GM10248 (cell line): ENCODE measurements around the gene ARHGAP30.
"Not testable (repeated sequence)": the region's sequence is repeated elsewhere in the genome, so short reads cannot be mapped to it uniquely, and the experiment has no call there.

Experiments
- CTCF ChIA-PET: fragments of 300-600 bp; sonication (Branson Sonifier 250); formaldehyde crosslinking; extraction: SDS; loops from one replicate; lab custom pipeline; 2021; ENCODE audit warnings: antibody characterized with exemption; lab: Yijun Ruan, JAX
- POLR2A ChIA-PET: fragments of 350-650 bp; sonication (Branson Sonifier 250); formaldehyde crosslinking; extraction: SDS; loops from one replicate; lab custom pipeline; 2020; ENCODE audit warnings: antibody characterized with exemption; lab: Yijun Ruan, JAX
- DNase-seq: peaks from one replicate; pipeline ENCODE4 v3.0.0; 2012; ENCODE audit errors: extremely low spot score
- CTCF ChIP-seq: IDR thresholded peaks from 2 replicates; pipeline ENCODE4 v1.5.1; 2012; ENCODE audit warnings: mild to moderate bottlenecking, low read depth; ENCODE audit errors: extremely low read depth, missing control alignments, control extremely low read depth

ARHGAP30 gene

GRCh38 chr1:161069241-161069640, 450 bp downstream of the ARHGAP30 start:
- ChIA-PET CTCF (interaction anchor here (0.8 to 10.8 kb wide), 14 partner anchors 8 to 293 kb away, joined by 3 to 137 read pairs (median 6); partner anchors contain the start of genes KLHDC9, NECTIN4, NIT1 and PFDN2), POLR2A (interaction anchor here (1.0 to 1.8 kb wide), 5 partner anchors 22 to 97 kb away, joined by 3 to 5 read pairs (median 4); partner anchors contain the start of genes NIT1, PFDN2, PPOX and USF1)
- no peak for TF ChIP-seq CTCF
- no peak for DNase-seq

GRCh38 chr1:161068306-161069234, 1.1 kb downstream of the ARHGAP30 start:
- ChIA-PET CTCF (interaction anchor here (0.9 to 10.8 kb wide), 11 partner anchors 8 to 158 kb away, joined by 3 to 137 read pairs (median 6); partner anchors contain the start of genes KLHDC9, NIT1, PFDN2 and USF1), POLR2A (interaction anchor here (0.8 to 1.7 kb wide), 4 partner anchors 21 to 28 kb away, joined by 3 to 4 read pairs (median 3); partner anchors contain the start of gene USF1)
- no peak for TF ChIP-seq CTCF
- peak; percentile 87 for DNase-seq

DNA sequence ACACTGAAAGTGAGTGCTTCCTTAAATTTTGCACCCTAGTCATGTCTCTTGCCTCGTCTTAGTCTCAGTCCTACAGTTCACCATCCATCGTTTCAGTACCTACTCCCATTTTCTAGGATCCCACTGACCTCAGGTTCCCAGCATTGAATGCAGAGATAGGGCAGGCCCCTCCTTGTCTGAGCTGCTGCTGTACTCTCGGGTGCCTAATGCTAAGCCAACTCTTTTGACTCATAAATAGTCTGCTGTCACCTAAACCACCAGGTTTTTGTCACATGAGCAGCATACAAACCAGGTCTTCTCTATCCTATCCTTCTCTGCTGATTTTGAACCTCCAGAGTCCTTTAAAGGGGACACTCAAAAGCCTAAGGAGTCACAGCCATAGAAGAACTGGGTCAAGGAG, 3.0 kb downstream of the ARHGAP30 start:
- ChIA-PET CTCF (interaction anchor here (1.4 to 10.8 kb wide), 3 partner anchors 25 to 32 kb away, joined by 4 to 137 read pairs (median 5); partner anchors contain the start of gene KLHDC9), POLR2A (no interaction called here)
- no peak for DNase-seq
- no peak for TF ChIP-seq CTCF

DNA sequence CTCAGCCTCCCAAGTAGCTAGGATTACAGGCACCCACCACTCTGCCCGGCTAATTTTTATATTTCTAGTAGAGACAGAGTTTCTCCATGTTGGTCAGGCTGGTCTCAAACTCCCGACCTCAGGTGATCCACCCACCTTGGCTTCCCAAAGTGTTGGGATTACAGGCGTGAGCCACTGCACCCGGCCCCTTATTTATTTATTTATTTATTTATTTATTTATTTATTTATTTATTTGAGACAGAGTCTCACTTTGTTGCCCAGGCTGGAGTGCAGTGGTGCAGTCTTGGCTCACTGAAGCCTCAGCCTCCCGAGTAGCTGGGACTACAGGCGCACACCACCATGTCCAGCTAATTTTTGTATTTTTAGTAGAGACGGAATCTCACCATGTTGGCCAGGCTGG, 4.0 kb downstream of the ARHGAP30 start:
- CTCF ChIA-PET = interaction anchor here (1.2 to 2.1 kb wide), 5 partner anchors 24 to 100 kb away, joined by 3 to 4 read pairs (median 4); partner anchors contain the start of gene PPOX
- POLR2A ChIA-PET = interaction anchor here (1.0 kb wide), 1 partner anchor 19 kb away, joined by 3 read pairs; the partner anchor contains the start of gene USF1
- DNase-seq = not testable (repeated sequence)

- POLR2A ChIA-PET, DNase-seq: not testable (repeated sequence)
- CTCF ChIA-PET = interaction anchor here (1.7 kb wide), 1 partner anchor 77 kb away, joined by 4 read pairs; no protein-coding TSS in a partner anchor
These were observed 5.8 kb downstream of the ARHGAP30 start for GRCh38 chr1:161063936-161064335.

DNA sequence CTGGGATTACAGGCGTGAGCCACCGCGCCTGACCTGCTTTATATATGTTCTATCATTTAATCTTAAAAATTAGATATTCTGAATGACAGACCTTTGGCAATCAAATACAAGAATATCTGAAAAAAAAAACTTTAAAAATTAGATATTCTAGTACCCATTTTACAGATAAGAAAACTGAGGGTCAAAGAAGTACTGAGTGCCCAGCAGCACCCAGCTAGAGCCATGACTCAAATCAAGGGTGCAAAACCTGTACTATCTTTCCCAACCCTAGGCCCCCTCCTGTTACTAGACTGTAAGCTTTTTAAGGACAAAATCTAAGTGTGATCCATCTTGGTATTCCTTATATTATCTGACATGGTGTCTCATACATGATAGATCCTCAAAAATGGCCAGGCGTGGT, 8.3 kb downstream of the ARHGAP30 start:
- ChIA-PET CTCF (interaction anchor here (1.6 to 5.8 kb wide), 4 partner anchors 10 to 37 kb away, joined by 6 to 42 read pairs (median 14); partner anchors contain the start of genes ARHGAP30, KLHDC9 and USF1), POLR2A (no interaction called here)
- DNase-seq = no peak
- no peak for TF ChIP-seq CTCF

DNA sequence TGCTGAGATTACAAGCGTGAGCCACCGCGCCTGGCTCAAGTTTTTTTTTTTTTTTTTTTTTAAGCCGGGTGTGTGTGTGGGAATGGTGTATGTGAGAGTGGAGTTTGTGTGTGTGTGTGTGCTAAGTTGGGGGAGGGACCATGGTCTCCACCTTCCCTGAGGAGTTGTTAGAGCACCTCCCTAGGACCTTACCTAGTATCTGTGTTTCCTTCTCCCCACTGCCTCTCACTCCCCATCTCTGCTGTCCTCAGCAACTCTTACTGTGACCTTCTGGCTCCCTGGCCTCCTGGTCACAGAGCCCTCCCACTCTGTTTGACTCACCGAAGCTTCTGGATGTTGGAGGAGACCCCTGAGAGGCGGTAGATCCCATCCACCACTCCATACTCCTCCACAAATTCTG, 10.4 kb downstream of the ARHGAP30 start:
- no peak for TF ChIP-seq CTCF
- no peak for DNase-seq
- POLR2A ChIA-PET = interaction anchor here (1.3 kb wide), 1 partner anchor 13 kb away, joined by 3 read pairs; the partner anchor contains the start of gene USF1
- CTCF ChIA-PET = interaction anchor here (0.9 to 5.8 kb wide), 6 partner anchors 8 to 81 kb away, joined by 3 to 42 read pairs (median 3); partner anchors contain the start of genes ARHGAP30 and USF1
